ENCODE data around the gene ARHGEF28.

ARHGEF28 gene

DNA sequence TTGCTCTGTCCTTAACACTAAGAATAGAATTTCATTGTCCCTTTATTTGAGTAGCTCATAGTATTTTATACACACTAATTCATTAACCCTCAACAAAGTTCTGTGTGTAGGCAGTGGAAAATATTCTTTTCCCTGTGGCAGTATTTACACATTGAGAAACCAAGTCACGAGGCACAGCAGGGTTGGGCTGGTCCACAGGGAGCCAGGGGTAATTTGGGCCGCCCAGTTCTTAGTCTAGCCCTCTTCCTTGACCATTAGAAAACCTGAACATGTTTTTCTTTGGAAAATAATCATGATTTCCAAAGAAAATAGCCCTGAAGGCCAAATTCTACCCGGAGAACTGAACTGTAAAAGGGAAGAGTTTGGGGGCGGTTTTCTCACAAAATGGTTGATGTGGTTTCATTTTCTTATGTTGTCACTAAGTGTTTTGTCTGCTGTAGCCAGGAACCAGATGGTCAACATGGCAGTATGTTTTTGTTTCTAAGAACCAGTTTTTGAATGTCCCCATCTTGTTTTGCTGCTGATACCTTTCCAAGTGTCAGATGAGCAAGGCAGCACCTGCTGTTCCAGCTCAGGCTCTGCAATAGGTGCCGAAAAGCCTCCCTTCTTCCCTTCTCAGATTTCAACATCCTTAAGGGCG is 29.6 kb downstream of the ARHGEF28 start:
- no peak for DNase-seq (ENCODE audit: low read depth in 2 of 2)

DNA sequence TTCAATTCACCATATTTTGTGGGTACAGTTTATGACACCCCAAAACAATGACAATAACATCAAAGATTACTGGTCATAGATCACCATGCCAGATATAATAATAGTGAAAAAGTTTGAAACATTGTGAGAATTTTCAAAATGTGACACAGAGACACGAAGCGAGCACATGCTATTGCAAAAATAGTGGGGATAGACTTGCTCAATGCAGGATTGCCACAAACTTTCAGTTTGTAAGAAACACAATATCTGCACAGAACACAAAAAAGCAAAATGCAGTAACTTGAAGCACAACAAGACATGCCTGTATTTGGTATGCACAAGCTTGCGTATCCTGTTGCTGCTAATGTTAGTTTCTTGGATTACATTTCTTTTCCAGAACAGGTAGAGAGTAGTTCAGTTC is 35.8 kb downstream of the ARHGEF28 start:
- DNase-seq (ENCODE audit: low read depth in 2 of 2) = no peak

DNA sequence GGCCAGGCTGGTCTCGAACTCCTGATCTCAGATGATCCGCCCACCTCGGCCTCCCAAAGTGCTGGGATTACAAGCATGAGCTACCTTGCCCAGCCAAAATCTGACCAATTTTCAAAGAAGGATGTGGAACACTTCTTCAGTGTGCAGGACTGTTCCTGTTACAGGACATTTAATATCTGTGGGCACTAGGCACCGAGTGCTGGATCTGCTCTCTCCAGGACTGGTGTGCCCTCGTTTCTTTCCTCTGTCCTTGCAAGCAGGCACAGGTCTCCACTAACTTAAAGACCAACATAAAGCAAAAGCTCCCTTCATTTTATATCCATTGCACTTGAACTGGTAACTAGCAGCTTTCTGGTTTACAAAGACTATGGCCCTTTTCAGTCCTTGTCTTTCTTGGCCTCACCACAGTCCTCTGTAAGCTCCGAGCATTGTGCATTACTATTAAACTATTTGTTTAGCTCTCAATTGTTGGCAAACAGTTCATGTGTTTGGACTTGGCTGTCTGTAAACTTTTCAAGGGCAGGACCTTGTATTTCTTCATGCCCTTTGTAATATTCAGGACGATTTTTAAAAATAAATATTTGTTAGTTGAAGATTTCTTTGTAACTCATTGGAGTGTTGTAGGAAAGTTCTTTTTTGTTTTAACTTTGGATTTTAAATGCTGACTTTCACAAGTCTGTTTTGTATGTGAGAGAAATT is 37.3 kb downstream of the ARHGEF28 start:
- DNase-seq (ENCODE audit: low read depth in 2 of 2) = no peak

DNA sequence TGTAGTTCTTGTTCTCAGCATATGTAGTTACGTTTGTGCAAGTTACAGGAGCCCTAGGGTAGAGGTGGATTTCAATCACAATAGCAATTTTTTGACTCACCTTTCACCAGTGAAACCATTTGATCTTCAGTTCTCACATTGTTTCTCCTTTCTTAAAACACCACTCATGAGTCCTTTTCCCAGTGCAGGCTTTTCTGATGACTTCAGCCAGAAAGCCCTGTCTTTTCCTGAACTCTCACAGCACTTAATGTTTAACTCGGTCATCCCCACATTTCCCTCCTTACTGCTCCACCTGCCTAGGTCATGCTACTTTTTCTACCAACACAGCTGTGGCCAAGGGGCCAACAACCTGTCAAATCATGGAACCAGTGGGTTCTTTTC is 37.9 kb downstream of the ARHGEF28 start:
- no peak for DNase-seq (ENCODE audit: low read depth in 2 of 2)

DNA sequence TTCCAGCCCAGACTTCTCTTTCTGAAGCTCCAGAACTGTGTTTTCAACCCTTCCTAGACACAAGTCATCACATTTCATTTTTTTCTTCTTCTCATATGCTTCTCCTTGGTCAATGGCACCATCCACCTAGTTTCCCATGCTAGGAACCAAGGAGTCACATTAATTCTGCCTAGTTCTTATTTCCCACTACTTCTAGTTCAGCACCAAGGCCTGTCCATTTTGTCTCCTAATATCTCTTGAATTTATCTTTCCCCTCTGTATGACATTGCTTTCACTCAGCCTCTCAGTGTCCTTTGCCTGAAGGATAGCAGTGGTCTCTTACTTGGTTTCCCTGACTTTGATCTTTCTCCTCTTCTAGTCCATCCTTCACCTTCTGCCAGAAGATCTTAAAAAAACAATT is 38.8 kb downstream of the ARHGEF28 start:
- no peak for DNase-seq (ENCODE audit: low read depth in 2 of 2)

DNA sequence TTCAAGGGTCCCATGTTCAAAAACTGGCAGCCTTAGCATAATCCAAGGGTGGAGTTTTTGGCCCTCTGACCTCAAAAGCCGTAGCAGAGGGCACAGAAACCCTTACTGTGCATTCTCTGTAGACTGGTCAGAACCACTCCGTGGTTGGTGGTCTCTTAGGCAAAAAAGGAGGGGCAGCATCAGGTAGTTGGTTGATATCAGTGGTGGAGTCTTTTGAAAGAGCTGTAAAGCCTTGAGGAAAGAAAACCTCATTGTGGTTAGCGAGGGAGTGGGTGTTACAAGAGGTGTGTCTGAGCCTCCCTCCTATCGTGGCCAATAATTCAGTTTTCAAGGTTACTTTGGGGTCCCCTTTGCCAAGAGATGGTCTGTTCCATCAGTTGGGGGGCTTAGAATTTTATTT is 40.9 kb downstream of the ARHGEF28 start:
- no peak for DNase-seq (ENCODE audit: low read depth in 2 of 2)

DNA sequence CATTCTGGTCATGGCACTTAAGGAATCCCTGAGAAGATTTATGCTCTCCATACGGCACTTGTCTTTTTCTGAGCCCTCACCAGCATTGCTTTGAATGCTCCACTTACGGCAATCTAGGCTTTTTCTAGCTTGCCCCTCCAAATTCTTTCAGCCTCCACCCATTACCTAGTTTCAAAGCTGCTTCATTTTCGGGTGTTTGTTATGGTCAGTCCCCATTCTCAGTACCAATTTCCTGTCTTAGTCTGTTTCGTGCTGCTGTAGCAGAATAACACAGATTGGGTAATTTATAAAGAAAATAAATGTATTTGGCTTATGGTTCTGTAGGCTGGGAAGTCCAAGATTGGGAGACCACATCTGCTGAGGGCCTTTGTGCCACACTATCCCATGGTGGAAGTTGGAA is 42.0 kb downstream of the ARHGEF28 start:
- no peak for DNase-seq (ENCODE audit: low read depth in 2 of 2)

DNA sequence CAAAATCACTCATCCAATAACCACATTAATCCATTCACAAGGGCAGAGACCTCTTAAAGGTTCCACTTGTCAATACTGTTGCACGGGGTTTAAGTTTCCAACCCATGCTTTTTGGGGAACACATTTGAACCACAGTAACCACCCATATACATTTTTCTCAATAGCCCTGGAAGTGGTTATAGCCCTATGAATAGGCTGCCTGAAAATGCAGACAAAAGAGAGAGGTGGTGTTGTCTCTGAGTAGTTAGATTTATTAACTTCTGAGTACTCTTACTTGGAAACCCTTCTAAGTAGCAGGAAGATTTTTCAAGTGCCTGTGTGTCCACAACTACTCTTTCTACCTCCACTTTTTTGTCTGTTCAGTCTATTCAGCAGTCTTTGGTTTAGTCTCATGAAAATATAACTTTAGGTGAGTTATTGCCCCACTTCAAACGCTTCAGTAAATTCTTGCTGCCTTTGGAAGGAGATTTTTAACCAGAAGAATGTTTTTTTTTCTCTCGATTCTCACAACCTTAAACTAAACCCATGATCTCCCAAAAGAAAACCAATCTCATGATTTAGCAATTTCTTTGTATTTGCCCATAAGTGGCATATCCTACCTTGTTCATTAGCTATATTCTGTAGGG is 42.6 kb downstream of the ARHGEF28 start:
- DNase-seq (ENCODE audit: low read depth in 2 of 2) = no peak

DNA sequence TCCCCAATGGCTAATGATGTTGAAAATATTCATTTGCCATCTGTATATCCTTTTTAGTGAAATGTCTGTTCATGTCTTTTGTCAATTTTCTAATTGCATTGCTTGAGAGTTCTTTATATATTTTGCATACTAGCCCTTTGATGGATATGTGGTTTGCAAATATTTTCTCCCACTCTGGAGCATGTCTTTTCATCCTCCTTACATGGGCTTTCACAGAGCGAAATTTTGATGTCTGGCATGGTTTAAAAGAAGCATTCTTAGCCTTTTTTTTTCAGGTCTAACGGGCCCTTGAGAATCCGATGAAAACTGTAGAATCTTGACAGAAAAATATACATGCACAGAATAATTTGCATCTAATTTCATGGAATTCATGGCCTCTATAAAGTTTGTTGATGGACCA is 44.7 kb downstream of the ARHGEF28 start:
- DNase-seq (ENCODE audit: low read depth in 2 of 2) = no peak

DNA sequence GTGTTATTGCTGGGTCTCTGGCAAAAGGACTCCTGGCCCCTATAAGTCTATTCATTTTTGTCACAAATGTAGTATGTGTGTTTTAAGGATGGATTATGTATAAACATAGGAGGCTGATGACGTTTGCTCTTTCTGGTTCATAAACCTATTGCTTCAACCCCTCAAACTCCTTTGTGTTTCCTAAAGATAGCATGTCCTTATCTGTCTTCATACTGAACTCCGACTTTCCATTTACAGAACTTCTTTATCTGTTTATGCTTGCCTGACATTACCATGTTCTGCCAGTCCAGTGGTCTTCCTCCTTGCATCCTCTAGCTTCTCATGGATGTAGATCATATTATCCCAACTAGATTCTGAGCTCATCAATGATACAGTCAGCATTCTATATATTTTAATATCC is 46.1 kb downstream of the ARHGEF28 start:
- DNase-seq (ENCODE audit: low read depth in 2 of 2) = no peak

DNA sequence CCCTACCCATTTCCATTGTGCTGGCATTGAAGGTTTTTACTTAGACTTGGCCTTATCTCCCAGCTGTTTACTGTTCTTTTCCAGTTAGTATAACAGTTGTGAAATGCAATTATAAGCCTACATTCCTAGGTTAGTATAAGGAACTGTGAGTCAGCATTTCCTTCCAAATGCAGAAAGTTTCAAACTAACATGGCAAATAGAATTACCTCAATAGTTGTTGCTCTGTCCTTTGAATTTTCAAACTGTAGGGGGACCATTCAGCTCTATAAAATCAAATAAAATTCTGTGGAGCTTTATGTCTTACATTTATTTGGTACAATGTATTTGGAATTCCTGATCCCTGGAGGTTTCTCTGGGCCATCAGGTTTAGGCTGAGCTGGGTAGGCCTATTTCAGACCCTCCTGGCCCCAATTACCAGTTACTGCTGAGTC is 47.2 kb downstream of the ARHGEF28 start:
- no peak for DNase-seq (ENCODE audit: low read depth in 2 of 2)

DNA sequence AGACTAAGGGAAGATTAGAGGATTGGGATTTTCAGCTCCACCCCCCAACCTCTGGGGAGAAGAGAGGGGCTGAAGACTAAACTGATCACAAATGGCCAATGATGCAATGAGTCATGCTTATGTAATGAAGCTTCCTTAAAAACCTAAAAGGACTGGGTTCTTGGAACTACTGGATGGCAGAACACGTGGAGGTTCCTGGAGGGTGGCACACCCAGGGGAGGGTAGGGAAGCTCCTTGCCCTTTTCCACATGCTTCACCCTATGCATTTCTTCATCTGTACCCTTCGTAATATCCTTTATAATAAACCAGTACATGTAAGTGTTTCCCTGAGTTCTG is 48.6 kb downstream of the ARHGEF28 start:
- DNase-seq (ENCODE audit: low read depth in 2 of 2) = no peak

DNA sequence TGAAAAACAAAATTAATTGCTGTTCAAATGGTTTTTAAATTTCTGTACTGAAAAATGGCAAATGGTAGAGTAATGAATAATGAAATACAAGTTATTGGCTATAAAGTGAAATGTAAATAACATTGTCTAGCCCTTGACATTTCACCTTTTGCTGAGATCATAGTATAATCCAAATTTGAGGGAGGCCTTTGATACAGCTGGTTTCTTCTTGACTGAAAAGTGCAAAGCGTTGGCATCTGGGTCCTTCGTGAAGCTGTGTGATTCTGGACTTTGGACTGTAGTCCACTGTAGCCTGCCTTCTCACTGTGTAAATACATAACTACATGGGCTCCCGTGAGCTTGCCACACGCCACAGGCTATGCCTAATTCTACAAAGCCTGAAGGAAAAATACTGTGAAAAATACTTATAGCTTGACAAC is 52.3 kb downstream of the ARHGEF28 start:
- no peak for DNase-seq (ENCODE audit: low read depth in 2 of 2)

DNA sequence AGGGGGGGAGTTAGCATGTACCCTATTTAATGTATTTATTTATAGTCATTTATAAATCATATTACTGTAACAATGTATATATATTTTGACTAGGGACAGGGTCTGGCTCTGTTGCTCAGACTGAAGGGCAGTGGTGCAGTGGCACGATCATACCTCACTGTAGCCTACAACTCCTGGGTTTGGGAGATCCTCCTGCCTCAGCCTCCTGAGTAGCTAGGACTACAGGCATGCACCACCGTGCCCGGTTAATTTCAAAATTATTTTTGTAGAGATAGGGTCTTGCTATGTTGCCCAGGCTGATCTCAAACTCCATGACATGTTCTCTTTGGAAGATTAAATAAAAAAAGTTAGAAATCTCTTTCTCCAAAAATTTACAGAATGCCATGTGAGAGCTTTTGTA is 52.8 kb downstream of the ARHGEF28 start:
- no peak for DNase-seq (ENCODE audit: low read depth in 2 of 2)

DNA sequence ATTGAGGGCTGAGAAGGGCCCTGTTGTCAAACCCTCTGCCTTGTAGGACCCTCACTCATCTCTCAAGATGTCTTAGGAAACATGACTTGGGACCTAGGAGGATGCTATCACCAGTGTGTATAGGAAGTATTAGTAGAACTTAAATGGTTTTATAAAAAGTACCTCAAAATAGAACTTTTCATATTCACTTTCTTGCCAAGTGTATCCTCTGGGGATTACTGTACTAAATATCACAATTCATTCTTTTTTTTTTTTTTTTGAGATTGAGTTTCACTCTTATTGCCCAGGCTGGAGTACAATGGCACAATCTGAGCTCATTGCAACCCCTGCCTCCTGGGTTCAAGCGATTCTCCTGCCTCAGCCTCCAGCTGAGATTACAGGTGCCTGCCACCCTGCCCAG is 56.2 kb downstream of the ARHGEF28 start:
- no peak for DNase-seq (ENCODE audit: low read depth in 2 of 2)

DNA sequence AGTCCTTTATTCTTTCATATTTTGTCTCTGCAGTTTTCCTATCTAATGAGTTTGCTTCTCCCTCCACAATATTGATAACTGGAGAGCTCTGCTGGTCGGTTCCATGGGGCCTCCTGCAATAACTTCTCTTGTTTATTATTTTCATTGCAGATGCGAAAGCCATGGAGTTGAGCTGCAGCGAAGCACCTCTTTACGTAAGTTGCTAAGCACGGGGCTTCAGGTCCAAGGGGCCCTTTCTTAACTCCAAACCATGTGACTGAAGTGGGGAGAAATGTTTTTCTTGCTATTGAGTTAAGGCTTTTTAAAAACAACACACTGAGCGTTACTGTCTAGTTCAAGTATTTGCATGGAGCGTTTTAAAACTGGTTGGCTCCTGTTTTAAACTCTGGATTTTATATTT is 58.7 kb downstream of the ARHGEF28 start:
- DNase-seq (ENCODE audit: low read depth in 2 of 2) = no peak

DNA sequence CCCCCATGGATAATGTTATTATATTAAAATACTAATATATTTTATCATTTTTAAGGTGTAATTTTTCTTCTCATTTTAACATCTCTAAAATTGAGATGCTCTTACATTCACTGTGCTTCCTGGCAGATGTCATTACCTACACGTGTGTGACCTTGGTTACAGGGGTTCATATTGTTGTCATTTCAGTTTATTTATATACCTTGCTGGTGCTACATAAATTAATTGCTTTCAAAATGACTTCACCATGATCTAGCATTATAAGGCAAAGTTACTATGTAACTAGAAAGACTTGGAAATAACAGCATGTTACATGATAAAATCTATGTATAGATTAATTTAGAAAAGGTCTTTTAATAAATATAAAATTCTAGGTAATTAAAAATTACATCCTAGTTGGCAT is 60.9 kb downstream of the ARHGEF28 start:
- no peak for DNase-seq (ENCODE audit: low read depth in 2 of 2)

DNA sequence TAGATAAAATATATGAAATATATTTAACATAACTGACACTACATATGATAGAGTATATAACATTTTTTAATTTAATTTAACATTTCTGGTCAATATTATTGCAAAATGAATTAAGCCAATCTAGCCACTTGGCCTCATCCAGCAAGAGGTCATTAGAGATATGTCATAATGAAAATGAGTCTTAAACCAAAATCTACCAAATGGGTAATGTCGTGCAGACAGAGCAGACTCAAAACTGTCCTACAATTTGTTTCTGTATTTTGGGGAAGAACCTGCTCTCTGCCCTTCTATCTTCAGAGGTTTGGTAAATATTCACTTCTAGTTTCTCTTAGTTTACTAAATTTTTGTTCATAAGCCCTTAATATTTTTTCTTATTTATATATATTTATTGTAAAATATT is 61.4 kb downstream of the ARHGEF28 start:
- no peak for DNase-seq (ENCODE audit: low read depth in 2 of 2)

DNA sequence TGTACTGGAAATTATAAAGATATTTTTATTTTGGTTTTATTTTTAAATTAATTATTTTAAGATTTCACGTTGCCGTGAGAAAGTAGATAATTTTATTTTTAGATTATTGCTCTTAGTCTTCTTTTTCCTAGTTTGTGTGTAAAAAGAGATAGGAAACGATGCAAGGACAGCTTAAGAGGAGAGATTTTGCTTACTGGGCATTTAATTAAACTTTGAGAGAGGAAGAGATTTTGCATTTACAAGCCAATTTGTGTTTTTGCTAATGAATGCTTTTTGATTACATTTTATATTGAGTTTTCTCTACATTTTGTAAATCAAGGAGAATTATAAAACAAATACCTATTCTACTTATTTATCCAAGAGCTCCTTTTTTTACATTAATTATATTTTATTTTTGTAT is 64.0 kb downstream of the ARHGEF28 start:
- DNase-seq (ENCODE audit: low read depth in 2 of 2) = no peak

DNA sequence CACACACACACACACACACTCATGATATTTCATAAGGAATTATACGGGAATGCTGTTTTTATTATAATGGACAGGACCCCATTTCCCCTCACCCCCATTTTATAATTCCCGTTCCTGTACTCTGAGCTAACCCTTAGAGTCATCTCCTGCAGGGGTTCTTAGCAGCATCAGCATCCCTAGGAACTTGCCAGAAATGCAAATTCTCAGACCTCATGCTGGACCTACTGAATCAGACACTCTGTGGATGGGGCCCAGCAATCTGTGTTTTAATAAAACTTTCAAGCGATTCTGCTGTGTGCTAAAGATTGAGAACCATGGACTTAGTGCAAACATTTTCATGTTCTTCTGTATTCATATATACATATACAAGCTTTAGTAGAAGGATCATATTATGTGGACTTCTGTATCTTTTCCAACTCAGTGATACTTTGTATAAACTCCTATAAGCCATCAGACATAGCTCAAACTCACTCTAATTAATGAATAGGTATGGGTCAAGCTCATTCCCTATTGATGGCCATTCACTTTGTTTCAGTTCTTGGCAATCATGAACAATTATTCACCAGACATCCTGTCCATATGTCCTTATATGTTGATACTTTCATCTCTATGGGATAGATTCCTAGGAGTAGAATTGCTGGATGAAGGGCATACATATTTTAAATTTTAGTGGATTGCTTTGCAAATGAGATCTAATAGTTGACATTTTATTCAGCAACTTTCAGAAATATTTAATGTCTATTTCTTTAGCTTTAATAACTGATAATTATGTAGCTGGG is 65.5 kb downstream of the ARHGEF28 start:
- DNase-seq (ENCODE audit: low read depth in 2 of 2) = no peak

DNA sequence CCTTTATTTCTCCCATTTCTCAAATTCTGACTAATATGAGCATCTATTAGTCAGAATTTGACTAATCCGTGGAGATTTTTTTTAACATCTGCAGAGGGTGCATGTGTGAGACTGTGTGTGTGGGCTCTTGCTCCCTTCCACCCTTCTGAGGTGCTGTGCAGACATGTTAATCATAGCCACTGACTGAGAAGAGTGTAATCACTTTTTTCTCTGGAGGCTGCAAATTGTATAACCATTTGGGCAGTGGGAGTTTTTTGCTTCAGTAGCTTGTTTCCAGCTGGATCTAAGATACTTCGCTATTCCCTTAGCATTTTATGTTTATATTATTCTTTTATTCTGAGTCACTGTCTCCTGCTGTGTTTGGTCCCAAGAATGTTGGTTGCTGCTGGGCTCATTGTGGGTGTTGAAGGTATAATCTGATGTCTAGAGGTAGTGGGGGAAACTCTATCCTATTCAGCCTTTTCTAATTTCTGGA is 66.2 kb downstream of the ARHGEF28 start:
- DNase-seq (ENCODE audit: low read depth in 2 of 2) = no peak

DNA sequence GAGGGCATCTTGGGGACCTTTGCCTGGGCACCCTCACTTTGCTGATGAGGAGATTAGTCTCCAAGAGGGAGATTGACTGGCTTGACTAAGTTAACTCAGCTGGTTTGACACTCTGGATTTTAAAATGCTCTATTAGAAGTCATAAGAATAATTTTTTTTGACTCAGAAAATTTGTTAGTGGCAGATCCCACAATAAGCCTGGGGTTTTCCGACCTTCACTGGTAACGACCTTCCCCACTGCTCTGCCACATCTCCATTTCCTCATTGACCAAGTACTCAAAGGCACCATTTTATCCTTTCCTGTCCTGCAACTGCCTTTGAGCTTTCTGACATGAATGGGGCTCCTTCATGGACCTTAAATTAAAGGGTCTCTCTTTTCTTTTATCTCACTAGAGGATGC is 67.0 kb downstream of the ARHGEF28 start:
- no peak for DNase-seq (ENCODE audit: low read depth in 2 of 2)

Measured in stimulated activated CD8-positive, alpha-beta memory T cell treated with anti-CD3 and anti-CD28 coated beads, Interleukin-15, amount 100 ng/mL, for 48 hours (primary cell).